ENCODE measurements around the gene ZKSCAN1.
"Not testable (repeated sequence)": the region's sequence is repeated elsewhere in the genome, so short reads cannot be mapped to it uniquely, and the experiment has no call there.

- TF ChIP-seq CTCF (IDR thresholded peaks at IDR 0.05; ENCODE audit: low read depth, low read length); POLR2A (IDR thresholded peaks at IDR 0.05; ENCODE audit: extremely low read depth, insufficient read length); MAX (IDR thresholded peaks at IDR 0.05; ENCODE audit: low read depth, low read length); MYC (IDR thresholded peaks at IDR 0.05; ENCODE audit: low read depth, low read length): not testable (repeated sequence)
Observed at GRCh38 chr7:99991543-99991942, 23.9 kb upstream of the ZKSCAN1 start.

Data from NB4 (cell line).